ENCODE data around the gene TIMM8A. TPM values are rescaled to one million over a fixed set of nuclear protein-coding genes. Genes with fewer than 3 reads are reported as not detected.

TIMM8A gene, protein sequence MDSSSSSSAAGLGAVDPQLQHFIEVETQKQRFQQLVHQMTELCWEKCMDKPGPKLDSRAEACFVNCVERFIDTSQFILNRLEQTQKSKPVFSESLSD
- 2.2 and 2.6 TPM in 2 replicates for total RNA-seq

DNA sequence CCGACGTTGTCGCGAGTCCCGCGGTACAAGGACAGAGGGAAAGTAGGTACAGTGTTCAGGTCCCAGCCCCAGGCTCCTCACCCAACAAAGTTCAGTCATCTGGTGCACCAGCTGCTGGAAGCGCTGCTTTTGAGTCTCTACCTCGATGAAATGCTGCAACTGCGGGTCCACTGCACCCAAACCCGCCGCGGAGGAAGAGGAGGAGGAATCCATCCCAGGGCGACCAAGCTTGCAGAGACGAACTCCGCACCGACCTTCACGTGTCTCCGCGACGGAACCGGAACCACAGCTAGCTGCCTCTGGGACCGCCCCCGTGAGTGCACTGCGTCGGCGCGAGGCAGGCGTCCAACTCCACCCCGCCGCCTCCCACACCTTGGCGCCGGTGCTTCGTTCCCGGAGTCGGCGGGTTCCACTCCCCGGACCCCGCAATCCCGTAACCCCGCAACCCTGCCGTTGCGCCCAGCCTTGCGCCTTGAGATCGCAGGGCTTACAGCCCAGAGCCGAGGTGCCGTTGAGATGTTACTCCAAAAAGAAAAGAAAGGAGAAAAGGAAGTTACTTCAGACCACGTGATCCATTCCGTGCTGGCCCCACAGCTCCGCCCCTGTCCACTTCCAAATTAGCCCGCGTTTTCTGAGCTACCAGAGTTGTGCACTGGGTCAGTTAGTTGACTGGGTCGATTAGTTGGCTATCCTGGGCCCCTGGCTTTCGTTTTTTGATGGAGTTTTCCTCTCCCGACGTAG, at the start of gene TIMM8A:
Gene TIMM8A (minus strand): TSS at position 291 of the 741 bp plus-strand sequence. CDS start 78 bp downstream, at position 213.
- DNase-seq (ENCODE audit: low read depth in 2 of 2) = peak; percentile 77 to 78

DNA sequence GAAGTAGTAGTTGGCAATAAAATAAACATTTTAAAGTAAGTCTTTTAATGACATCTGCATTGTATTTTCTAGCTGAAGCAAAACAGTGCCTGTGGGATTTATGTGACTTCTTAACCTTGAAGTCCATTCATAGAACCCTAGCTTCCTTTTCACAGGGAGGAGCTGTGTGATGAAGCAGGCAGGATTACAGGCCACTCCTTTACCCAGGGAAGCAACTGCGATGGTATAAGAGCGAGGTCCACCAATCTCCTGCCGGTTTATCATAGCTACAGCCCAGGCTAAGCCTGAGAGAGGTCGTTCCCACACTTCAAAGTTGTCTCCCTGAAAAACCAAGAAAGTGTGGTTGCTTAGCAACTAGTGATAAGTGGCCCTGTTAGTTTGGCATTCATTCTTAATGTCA, 49.2 kb upstream of the TIMM8A start:
- DNase-seq (ENCODE audit: low read depth in 2 of 2) = peak; percentile 23 to 67

DNA sequence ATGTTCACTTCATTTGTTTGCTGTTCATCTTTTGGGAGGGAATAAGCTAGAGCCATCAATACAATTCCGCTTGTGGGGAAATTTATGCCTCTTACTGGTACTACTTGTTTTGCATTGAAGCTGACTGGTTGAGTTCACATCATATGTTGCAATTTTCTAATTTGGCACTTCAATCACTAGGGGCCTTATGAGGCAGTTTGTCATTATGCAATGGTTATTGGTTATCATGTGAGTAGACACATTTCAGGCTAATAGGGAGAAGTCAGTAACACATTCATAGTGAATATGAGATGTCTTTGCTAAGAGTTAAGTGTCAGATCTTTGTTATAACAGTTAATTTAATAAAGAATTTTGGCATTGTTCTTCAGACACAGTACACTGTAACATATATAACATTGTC, 47.2 kb upstream of the TIMM8A start:
- no peak for DNase-seq (ENCODE audit: low read depth in 2 of 2)

DNA sequence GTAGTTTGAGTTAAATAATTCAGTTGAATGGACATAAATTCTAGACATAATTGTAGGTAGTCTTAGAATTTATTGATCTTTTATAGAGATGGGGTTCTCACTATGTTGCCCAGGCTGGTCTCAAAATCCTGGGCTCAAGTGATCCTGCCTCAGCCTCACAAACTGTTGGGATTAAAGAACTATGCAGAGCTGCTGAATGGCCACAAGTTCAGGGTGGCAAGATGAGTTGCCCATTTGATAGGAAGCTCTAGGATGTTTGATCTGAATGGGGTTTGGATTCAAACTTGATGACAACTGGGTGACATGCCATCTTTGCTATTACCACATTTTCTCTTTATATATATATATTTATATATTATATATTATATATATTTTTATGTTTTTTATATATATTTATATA, 45.8 kb upstream of the TIMM8A start:
- no peak for DNase-seq (ENCODE audit: low read depth in 2 of 2)

DNA sequence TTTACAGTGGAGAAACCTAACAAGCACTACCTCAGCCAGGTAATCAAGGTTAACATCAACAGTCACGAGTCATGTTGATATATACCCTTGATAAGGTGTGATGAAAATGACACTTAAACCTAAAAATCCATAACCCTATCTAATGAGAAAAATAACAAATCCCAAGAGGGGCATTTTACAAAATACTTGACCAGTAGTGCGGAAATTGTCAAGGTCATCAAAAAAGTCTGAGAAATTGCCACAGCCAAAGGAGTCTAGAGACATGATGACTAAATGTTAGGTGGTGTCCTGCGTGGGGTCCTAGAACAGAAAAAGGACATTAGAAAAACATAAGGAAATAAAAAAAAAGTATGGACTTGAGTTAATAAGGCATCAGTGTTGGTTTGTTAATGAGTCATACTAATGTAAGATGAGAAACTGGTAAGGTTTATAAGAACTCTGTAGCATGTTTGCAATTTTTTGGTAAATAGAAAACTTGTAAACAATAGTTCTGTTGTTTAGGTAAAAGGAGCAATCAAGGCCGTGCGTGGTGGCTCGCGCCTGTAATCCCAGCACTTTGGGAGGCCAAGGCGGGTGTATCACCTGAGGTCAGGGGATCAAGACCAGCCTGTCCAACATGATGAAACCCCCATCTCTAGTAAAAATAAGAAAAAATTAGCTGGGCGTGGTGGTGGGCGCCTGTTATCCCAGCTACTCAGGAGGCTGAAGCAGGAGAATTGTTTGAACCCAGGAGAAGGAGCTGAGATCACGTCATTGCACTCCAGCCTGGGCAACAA, 45.2 kb upstream of the TIMM8A start:
- no peak for DNase-seq (ENCODE audit: low read depth in 2 of 2)

DNA sequence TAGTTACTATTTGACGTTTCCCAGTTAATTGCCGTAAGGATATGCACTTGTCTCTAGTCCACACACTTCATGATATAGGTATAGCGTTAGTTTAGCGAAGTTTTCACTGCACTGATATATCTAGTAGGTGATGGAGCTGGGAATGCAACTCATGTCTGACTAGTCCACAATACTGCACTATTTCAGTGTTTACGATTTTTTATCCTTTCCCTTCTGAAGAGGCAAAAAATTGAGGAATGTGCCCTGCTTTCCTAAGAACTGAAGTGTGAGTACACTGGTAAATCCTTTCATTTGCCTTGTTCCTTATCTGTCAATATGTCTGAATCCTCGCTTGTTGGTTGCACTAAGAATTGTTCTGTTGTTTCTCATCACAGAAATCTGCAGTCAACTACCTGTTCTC, 43.3 kb upstream of the TIMM8A start:
- DNase-seq (ENCODE audit: low read depth in 2 of 2) = no peak

DNA sequence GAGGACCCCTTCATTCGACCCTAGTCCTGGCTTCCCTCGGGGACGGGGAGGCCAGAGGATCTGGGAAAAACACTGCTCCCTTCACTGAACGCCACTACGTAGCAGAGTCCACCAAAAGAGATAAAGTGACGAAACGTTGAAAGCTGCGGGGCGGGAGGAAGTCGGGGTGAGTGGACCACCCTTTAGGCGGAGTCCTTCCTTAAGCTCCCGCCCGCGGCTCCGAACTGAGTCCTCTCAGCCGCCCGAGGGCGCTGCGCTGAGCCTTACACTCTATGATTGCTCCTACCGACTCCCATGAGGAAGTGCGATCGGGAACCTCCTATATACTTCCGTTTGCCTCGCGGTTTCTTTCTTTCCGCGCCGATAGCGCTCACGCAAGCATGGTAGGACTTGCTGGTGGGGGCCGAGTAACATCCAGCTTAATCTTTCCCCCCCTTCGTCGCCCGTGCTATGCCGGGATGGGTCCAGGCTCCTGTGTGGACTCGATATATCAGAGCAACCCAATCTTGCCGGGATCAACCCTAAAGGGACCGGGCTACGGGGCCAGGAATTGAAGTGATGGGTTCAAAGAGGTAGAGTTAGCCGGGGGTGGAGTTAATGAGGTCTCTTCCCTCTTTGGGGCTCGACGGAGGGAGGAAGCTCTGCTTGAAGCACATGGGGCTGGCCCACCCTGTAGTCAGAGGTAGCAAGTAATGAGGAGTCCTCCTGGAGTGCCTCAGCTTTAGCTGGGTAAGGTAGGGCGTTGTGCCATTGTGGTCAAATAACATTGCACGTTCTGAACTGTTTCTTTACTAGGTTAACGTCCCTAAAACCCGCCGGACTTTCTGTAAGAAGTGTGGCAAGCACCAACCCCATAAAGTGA, 42.4 kb upstream of the TIMM8A start, which contains the start of gene RPL36A:
Gene RPL36A (plus strand): TSS at position 348 of the 862 bp plus-strand sequence. CDS start 33 bp downstream, at position 381.
- peak; percentile 89 to 91 for DNase-seq (ENCODE audit: low read depth in 2 of 2)

DNA sequence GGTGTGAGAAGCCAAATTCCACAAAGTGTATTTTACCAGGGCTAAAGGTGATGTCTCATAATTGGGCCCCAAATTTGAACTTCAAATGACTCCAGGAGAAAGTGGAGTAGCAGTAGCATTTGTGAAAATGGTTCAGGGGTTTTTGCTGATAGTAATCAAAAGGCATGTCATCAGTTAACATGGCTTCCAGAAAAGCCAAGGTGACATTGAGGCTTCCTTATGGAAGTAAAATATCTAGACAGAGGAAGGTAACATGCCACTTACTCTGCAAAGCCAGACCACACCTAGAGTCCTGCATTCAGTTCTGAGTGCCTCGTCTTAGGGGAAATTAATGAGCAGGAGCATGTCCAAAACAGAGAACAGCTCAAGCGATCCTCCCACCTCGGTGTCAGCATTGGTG, 40.1 kb upstream of the TIMM8A start:
- DNase-seq (ENCODE audit: low read depth in 2 of 2) = no peak

DNA sequence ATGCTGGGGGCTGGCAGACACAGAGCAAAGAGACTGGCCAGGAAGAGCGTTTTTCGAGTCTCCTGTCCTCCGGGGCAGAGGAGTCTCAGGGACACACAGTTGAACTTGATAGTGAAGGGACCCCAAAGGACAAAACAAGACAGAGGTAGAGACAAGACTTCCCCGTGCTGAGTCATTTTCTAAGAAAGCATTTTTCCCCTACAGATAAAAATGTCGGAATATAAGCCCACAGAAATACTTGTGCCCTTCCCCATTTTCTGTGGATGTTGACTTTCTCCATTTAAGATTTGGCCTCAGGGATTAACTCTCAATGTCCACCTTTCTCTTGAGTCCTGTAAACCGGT, 38.0 kb upstream of the TIMM8A start:
- DNase-seq (ENCODE audit: low read depth in 2 of 2) = no peak

DNA sequence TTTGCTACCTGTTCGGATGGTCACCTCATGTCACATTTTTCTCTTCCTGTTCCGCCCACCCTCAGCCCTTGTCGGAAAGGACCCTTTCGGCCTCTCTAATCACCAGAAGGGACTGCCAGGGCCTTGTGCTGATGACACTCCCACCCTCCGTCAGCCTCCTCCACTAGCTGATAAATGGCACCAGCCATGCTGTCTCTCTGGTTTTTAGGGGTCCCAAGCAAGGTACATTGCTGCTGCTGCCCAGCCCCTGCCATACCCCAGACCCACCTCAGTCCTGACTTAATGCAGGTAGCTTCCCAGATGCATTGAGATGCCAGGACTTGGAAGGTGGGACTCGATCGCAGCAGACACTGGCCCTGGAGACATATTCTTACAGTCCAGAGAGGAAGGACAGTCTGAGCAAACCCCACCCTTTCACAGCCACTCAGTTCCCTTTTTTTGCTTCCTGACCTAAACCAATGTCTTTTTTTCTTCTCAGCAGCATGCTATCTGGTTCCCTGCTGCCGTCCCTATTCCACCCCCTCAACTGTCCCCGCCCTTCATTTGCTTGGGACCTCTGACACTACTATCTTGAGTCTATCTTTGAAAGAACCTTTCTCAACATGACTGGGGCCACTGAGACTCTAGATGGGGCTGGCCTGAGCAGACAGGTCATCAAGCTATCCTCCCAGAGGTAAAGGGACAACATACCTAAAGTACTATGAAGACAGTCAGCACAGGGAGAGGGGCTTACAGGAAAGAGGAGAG, 37.4 kb upstream of the TIMM8A start, which contains the start of gene BTK:
Gene BTK (minus strand): TSS at position 397 of the 747 bp plus-strand sequence. CDS start 10,907 bp downstream, outside the sequence.
- no peak for DNase-seq (ENCODE audit: low read depth in 2 of 2)

DNA sequence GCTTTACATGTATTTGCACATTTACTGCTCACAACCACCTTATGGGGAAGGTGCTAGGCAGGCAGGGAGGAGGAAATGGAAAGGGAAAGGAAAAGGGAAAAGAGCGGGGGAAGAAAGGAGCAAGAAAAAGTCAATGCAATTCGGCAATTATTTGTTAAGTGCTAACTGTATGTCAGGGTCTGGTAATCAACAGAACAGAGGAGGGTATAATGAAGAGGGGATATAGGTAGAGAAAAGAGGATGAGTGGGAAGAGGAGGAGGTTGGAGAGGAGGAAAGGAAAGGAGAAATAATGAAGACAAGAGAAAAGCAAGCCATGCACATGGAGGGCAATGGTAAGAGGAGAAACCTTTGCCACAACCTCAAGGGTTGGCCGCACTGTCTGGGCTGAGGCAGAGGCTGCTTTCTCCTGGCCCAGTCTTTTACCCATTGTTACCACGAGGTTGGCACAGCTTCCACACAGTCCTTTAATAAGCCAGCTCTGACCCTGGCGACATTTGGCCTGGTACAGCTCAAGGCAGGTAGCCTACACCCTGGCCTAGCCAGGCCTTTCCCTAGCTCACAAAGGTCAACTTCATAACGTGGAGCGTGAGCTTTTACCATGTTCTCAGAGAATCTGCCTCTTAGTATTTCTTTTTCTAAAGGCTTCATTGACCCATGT, 36.6 kb upstream of the TIMM8A start:
- DNase-seq (ENCODE audit: low read depth in 2 of 2) = no peak

DNA sequence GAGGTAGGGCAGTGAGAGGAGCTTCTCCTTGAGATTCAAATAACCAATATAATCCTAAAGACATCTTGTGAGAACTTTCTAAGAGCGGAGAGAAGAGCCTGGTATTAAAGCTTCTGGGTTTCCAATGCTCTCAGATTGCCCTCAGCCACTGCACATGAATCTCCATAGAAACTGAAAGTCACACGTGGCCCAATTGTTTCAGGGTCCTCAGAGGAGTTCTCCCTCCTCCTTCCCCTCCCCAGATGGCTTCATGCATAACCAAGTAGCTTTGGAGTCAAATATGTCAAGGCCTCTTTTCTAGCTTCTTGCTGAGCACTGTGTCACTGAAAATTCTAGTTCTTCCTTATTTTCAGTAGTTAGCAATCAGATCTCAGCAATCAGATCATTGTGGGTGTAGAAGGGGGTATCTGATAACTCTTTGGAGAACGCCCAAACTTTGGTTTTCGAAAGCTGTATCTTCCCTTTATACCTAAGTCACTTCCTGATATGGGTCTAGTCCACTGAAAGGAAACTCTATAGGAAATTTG, 35.2 kb upstream of the TIMM8A start:
- DNase-seq (ENCODE audit: low read depth in 2 of 2) = no peak

DNA sequence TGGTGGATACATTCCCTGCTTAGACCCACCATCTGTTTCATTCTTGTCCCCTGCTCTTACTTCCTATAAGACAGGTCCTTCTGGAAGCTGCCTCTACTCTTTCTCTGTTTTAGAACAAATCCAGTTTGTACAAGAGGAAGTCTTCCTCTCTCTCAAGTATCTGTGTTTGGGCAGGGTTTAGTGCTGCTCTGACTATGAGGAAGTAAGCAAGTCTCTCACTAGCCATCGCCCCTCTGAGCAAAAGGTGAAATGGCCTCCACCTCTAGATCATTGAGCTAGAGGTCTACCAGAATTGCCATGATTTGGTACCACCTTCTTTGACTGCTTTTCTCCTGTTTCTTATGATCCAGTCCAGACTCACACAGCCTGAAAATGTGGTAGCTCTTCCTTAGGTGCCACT, 29.0 kb upstream of the TIMM8A start:
- DNase-seq (ENCODE audit: low read depth in 2 of 2) = no peak

DNA sequence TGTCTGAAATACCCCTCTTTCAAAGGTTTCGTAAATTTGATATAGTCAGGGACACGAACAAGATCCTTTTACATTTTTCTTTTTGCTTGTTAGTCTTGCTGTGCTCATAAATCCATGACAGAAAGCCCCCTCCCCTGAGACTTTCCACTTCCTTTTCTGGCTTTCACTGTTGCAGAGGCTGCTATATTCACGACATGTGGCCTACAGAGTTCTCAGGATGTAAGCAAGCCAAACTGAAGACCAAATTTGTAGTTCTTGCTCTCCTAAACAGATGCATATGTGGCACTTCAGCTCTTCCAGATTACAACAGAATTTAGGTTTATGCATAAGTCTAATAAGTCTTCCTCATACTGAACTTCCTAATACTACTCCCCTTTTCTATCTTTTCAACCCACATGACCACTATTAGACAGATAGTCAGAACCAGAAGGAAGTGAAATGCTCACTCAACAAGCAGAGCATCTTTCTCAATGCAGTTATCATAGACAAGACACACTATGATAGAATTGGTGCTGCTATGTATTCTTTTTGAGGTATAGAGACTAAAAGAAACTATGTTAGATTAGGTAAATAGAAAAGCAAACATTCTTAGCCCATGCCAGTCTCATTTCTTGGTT, 22.5 kb upstream of the TIMM8A start:
- DNase-seq (ENCODE audit: low read depth in 2 of 2) = no peak

DNA sequence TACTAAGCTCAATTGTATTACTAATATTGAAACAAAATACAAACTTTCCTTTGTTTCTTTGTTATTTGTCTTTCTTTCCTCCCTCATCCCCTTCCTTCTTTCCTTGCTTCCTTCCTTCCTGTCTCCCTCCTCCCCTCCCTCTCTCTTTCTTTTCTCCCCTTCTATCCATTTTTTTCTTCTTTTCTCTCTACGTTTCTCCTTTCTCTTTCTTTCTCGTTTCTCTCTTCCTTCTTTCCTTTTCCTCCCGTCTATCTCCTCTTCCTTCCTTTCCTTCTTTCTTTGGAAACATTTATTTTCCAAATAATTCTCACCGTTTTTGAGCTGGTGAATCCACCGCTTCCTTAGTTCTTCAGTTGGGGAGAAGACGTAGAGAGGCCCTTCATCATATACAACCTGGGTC, 21.1 kb upstream of the TIMM8A start:
- no peak for DNase-seq (ENCODE audit: low read depth in 2 of 2)

DNA sequence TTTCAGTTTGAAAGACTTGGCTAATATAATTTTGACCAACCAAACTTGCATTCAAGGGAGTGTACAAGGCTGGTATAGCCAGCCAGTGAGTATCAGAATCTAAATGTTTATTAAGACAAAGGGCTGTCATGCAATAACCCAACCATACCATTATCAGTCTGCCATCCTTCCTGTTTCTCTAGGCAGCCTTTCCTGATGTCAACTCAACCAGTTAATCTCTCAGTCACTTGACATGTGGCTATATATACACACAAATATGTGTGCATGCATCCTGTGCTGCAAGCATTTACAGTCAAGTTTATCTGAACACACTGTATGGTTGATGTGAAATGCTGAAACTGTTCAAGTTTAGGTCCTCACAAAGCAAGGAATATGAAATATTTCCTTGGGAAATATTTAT, 20.3 kb upstream of the TIMM8A start:
- DNase-seq (ENCODE audit: low read depth in 2 of 2) = peak in 1 of 2 donors; percentile 56

DNA sequence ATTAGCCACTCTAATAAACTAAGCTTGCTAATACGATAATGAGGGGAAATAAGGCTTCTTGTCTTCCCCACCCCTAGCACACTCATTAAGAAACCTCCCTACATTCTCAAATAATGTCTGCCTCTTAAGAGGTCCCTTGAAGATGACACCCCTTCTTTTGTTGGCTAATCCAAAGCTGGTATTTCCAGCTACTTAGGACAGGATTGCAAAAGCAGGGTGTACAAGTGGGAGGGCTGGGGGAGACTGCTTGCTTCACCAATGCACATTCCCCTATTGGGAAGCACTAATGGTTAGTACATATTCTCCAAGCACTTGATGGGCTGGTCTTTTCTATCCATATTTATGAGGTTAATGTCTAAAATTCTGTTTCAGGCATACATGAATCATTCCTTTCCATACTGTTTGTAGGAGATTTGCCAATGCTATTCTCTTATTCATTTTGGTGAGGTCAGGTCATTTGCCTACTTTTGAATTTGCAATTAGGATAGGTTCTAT, 16.8 kb upstream of the TIMM8A start:
- DNase-seq (ENCODE audit: low read depth in 2 of 2) = no peak

DNA sequence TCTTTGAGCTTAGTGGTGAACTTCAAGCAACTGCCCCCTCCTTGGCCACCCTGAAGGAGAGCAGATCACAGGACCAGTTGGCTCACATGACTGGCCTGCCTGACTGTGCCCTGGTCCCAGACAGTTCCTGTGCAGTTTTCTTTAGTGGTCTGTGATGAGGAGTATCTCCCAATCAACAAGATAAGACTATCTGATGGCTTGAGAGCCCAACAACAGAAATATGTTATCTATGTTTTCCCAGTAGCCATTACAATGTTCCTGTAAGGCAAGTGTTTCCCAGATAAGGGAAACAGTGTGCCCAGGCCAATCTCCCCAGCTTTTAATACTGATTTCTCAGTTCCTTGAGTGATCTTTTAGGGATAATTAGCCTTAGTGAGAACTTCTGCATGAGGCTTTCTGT, 14.2 kb upstream of the TIMM8A start:
- DNase-seq (ENCODE audit: low read depth in 2 of 2) = no peak

DNA sequence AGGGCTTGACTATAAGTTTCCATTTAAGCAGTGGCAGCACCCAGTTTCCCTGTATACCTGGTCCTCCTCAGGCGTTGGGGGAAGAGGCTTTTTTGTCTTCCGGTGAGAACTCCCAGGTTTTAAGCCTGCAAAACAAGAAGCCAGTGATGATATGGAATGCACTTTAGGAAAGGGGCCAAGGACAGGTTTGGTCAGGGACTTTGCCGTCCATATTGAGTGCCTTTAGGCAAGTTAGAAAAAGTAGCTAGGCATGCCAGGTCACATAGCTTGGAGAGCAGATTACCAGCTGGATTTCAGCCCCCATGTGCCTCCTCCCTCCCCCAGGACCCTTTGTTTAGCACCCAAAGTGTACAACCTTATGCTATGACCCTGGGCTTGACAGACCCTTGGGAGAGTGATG, 13.6 kb upstream of the TIMM8A start:
- no peak for DNase-seq (ENCODE audit: low read depth in 2 of 2)

Data from lung microvascular endothelial cell (primary cell).